NCI-H345 treated with DMSO at 0.1 percent for 48 hours (cell line): ENCODE measurements around the gene PLLP.
"Not testable (repeated sequence)": the region's sequence is repeated elsewhere in the genome, so short reads cannot be mapped to it uniquely, and the experiment has no call there.

Source experiments
- DNase-seq: peaks from one replicate; lab custom pipeline; 2025; ENCODE audit not compliant: unreplicated experiment; lab: John Stamatoyannopoulos, UW

PLLP gene

DNA sequence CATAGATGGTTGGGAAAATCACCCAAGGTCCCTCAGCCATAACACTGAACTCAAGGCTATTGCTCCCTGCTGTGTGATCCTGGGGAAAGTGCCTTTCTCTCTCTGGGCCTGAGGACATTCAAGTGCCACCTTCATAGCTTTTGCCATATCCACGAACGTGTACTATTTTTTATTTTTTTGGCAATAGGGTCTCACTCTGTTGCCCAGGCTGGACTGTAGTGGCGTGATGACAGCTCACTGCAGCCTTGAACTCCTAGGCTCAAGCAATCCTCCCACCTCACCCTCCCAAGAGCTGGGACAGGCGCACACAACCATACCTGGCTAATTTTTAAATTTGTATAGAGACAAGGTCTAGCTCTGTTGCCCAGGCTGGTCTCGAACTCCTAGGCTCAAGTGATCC is 10.6 kb downstream of the PLLP start:
- no peak for DNase-seq

DNA sequence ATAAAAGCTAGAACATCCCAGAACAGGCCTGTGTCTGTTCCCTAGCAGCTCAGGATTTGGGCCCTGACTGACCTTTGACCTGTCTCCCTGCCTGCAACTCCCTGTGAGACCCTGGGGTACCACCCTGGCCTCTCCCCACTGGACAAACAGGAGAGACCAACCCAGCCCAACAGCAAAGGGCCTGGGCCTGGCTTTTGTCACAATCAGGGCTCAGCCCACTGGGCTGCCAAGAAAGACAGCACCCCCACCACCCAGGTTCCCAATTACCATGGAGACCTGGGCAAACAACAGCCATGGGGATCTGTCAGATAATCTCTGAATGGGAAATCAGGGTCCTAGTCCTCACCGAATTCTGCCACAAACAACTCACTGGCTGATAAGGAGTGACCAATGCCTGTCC is 11.1 kb downstream of the PLLP start:
- DNase-seq: no peak

- DNase-seq: no peak
Observed at GRCh38 chr16:57271867-57272495, 12.5 kb downstream of the PLLP start.

DNA sequence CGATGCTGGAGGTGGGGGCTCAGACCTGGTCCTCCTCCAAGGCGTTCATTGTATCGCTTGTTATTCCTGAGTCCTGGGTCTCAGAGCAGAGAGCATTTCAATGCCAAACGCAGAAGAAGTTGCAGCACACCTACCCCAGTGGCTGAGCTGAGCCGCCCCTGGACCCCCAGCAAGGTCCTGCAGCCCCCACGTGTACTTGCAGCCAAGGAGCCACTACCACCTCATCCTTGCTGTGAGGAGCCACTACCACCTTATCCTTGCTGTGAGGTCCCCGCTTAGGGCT is 13.5 kb downstream of the PLLP start:
- no peak for DNase-seq

- DNase-seq: no peak
Observed at GRCh38 chr16:57270221-57271062, 14.0 kb downstream of the PLLP start.

DNA sequence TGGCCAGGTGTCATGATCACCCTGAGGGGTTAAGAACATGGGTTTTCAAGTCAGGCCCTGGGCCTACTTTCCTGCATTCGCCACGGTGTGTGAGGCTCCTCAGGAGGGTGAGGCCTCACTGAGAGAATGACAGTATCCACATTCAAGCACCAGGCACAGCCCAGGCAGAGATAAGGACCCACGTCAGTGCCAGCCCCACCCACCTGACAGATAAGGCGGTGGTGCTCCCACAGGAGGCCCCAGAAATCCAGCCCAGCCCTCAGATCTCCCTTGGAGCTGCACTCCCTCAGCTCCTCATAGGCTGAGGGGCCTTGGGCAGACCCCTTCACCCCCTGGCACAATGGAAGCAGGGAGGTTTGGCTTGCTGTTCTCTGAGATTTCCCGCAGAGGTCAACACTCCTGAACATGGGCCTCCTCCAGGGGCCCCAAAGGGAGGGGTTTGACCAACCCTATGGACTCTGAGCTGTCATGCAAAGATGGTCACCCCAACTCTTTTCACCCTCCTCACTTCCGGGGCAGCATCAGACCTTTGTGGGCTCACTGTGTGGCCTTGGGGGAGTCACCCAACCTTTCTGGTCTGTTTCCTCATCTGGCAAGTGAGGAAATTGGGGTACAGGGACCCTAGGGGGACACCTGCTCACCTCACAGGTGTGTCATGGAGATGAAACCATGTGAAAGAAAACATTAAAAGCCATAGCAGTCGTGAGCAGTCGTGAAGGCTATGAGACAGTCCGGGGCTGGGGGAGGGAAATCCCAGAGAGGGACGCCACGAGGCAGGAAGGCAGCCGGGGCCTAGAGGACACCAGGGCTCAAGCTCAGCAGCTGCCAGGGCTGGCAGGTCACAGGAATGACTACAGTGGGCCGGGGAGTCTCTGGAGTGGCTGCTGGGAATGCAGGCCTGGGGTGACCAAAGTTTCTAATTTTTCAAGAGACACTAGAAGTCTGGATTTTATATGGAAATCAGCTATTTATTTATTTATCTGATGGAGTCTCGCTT is 15.4 kb downstream of the PLLP start:
- DNase-seq: no peak

DNA sequence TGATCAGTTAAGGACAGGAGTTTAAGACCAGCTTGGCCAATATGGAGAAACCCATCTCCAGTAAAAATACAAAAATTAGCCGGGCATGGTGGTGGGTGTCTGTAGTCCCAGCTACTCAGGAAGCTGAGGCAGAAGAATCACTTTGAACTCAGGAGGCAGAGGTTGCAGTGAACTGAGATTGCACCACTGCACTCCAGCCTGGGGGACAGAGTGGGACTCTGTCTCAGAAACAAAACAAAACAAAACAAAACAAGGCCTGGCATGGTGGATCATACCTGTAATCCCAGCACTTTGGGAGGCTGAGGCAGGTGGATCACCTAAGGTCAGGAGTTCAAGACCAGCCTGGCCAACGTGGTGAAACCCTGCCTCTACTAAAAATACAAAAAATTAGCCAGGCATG is 17.1 kb downstream of the PLLP start:
- not testable (repeated sequence) for DNase-seq

- no peak for DNase-seq
Observed at GRCh38 chr16:57266531-57267260, 17.8 kb downstream of the PLLP start.

- no peak for DNase-seq
Observed at GRCh38 chr16:57265850-57266530, 18.5 kb downstream of the PLLP start.

DNA sequence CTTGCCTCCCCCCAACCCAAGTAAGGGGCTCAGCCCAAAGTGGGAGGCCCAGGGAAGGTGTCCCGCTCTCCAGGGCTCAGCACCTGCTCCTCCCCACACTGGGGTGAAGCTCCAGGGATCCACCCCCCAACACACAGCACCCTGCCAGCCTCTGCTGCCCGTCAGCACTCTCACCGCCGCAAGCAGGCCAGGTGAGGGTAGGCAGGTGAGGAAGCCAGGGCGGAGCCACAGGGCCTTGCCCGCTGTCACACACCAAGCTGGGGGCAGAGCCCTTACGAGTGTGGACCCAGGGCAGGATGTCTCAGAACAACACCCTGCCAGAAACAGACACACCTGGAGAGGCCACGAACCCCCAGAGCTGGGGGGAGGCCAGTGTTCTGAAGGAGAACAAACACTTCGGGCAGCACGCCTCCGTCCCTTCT is 19.5 kb downstream of the PLLP start:
- DNase-seq: no peak

DNA sequence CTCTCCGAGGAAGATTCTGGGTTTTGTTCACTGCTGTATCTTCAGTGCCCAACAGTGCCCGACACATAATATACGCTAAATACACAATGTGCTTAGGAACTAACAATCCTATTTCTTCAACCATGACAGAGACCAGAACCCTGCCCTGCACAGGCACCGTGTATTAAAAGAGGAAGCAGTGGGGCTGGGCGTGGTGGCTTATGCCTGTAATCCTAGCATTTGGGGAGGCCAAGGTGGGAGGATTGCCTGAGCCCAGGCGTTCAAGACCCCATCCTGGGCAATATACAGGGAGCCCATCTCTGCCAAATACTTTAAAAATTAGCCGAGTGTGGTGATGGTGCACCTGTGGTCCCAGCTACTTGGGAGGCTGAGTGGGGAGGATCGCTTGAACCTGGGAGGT is 20.1 kb downstream of the PLLP start:
- no peak for DNase-seq

DNA sequence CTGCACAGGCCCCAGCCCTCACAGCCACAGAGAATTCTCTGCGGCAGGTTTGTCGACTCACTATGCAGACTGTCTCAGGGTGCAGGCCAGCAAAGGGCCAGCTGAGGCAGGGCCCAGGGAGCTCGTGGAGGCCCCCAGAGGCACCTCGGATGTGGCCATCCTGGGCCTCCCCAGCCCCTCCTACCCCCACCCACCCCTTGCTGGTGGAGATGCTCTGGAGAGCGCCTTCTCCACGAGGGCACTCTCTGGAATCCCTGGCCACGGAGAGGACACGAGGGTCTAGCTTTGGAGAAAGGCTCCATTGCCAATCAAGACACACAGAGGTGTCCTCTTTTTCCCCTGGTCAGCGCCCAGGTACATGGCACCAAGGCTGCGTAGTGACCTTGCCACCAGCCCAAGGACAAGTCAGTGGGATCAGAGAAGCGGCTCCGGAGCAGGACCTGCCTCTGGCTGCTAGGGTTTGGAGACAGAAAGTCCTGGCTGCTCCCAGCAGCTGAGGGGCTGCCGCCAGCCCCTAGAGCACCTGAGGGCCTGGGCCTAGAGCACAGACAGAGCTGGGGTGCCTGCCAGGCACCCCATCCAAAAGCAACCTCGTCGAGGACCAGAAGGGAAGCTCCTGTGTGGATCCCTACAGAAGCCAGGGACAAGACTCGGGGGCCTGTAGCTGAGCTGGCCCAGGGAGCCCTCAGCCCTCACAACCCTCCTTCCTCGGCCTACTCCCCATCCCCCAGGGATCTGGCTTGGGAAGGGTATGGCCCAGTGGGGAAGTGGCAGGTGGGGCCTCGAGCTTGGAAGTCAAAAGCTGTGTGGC is 20.7 kb downstream of the PLLP start:
- DNase-seq: no peak

DNA sequence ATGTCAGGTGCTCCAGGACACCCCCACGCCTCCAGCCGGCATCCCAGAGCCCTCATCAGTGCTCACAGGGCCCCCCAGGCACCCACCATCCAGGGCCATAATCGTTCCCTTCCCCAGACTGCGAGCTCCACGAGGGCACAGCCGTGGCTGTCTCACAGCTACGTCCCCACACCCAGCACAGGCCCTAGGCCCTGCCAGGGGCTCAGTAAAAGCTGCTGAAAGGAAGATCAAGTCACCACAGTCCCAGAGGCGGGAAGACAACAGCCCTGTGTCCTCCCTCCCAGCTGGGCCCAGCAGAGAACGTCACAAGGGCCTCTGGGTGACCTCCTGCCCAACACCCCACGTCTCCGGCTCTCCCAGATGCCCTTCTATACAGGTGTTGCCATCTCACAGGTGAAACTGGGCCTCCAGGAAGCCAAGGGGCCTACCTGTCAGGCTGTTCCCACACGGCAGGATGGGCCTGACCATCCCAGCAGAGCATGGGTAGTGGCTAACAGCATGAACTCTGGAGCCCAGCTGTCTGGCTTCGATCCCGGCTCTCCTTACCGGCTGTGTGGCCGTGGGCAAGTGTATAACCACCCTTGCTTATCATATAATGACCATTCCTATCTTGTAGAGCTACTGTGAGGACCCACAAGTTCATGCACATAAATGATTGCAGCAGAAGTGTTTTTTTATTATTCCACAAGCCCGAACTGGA is 21.5 kb downstream of the PLLP start:
- DNase-seq: no peak

- no peak for DNase-seq
Observed at GRCh38 chr16:57261806-57262205, 22.7 kb downstream of the PLLP start.

GRCh38 chr16:57260294-57260929 is 24.1 kb downstream of the PLLP start:
- no peak for DNase-seq

DNA sequence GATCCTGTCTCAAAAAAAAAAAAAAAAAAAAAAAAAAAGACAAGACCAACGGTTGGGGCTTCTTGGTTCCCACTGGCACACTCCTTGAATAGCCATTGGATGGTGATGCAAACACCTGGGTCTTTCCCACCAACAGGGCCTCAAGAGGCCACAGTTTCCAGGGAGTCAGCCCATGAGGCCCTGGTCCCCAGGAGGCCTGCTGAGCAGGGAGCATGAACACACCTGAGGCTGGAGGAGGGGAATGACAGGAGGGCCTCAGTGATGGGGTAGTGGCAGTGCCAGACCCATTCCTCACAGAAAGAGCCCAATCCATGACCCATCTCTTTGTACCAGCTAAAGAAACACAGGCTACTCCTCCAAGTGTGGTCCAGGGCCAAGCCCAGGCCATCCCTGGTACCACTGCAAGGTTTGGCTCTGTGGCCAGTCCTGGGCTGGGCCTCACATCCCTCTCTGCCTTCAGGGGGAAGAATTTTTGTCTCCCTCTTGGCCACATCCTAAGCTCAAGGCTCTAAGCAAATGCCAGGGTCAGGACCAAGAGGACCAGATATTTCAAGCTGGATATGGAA is 25.5 kb downstream of the PLLP start:
- no peak for DNase-seq

DNA sequence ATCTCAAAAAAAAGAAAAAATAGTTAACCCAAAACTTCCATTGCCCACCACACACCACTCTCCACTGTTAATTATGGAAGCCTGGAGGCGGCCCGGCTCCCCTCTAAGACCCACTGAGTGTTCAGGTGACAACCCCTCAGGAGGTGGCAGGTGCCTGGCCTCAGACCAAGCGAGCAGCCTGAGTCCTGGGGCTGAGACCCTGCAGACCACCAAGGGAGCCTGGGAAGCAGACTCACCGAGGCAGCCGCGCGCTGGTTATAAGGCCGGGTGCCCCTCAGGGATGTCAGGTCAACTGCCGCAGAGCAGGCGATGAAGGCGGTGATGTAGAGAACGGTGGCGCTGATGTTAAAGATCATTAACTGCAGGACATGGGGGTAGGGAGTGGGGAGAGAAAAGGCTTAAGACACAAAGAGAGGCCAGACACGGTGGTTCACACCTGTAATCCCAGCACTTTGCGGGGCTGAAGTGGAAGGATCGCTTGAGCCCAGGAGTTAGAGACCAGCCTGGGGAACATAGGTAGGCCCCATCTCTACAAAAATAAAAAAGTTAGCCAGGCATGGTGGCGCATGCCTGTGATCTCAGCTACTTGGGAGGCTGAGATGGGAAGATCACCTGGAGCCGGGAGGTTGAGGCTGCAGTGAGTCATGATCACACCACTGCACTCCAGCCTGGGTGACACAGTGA is 26.1 kb downstream of the PLLP start:
- DNase-seq: no peak
